OCI-LY7 (cell line): ENCODE data around the gene SCARB1.

ENCODE experiments used
- CTCF ChIP-seq: fragments of 200-600 bp; sonication (generic); conservative IDR thresholded peaks from 2 replicates; pipeline ENCODE4 v1.5.1; 2014; ENCODE audit warnings: mild to moderate bottlenecking, antibody characterized with exemption, low read length, moderate library complexity, mixed read lengths
- EZH2phosphoT487 ChIP-seq: fragments of 200-600 bp; sonication (generic); IDR thresholded peaks from 2 replicates; pipeline ENCODE4 v1.6.1; 2018; ENCODE audit warnings: low read depth, borderline replicate concordance, mild to moderate bottlenecking, mixed run types, antibody characterized with exemption, low read length, moderate library complexity, mixed read lengths

GRCh38 chr12:124812979-124813378 is 50.7 kb downstream of the SCARB1 start:
- TF ChIP-seq CTCF (no peak), EZH2phosphoT487 (no peak)
